Activated T-helper 1 cell treated with Interleukin-2 at 50 U/mL for 16 hours (primary cell): ENCODE measurements around the gene KRTAP5-5.
"Not testable (repeated sequence)": the region's sequence is repeated elsewhere in the genome, so short reads cannot be mapped to it uniquely, and the experiment has no call there.

Source experiments
- DNase-seq: peaks from one replicate; pipeline ENCODE4 v3.0.0-alpha.2; 2020; ENCODE audit warnings: low read depth

Gene KRTAP5-5

GRCh38 chr11:1656670-1657069 lies 27.1 kb downstream of the KRTAP5-5 start:
- no peak for DNase-seq

DNA sequence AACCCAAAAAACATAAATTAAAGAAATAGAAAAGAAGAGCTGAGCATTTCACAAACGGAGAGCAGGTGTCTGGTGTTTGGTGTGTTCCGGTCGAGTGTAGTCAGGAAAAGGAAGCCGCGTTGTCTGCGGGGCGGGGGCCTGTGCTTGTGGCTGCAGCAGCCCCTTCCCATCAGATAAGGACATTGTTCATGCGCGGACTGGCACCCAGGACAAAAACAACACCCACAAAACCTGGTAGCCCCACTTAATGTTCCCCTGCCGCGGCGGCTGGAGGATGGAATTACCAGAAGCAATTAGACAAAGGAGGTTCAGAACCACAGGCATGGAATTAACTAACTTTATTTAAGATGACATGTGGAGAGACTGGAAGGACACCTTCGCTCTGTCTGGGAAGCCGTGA lies 29.9 kb downstream of the KRTAP5-5 start:
- DNase-seq: no peak

DNA sequence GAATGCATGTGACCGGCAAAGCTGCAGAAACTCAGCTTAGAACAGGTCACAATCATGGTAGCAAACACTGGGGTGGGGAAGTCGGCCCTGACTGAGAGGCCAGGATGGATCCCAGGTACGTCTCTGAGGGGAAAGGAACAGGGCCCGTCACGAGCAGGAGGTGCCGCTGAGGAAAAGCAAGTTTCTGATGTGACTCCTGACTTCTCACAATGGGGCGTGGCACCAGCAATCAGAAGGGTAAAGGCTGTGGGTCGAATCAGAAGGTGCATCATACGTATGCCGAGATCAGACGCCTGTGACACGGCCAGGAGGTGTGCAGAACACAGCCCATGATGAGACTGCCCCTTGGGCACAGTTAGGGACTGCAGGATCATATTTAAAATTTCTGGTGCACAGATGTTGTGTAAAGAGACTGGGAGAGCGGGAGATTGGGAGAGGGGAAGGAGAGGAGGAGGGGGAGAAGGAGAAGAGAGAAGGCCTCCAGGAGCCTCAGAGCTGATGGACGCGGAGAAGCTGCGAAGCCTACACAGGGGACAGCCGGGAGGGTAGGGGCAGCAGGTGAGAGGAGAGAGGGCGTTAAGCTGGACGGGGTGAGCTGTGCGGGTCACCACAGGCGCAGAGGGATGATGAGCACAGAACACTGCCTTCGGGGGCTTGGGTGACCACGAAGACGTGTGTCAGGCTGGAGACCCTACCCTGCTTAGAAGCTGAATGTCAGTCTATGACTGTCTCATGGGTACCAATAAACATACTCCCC lies 30.7 kb downstream of the KRTAP5-5 start:
- no peak for DNase-seq

- DNase-seq: not testable (repeated sequence)
Observed at GRCh38 chr11:1661454-1662269, 32.1 kb downstream of the KRTAP5-5 start.

DNA sequence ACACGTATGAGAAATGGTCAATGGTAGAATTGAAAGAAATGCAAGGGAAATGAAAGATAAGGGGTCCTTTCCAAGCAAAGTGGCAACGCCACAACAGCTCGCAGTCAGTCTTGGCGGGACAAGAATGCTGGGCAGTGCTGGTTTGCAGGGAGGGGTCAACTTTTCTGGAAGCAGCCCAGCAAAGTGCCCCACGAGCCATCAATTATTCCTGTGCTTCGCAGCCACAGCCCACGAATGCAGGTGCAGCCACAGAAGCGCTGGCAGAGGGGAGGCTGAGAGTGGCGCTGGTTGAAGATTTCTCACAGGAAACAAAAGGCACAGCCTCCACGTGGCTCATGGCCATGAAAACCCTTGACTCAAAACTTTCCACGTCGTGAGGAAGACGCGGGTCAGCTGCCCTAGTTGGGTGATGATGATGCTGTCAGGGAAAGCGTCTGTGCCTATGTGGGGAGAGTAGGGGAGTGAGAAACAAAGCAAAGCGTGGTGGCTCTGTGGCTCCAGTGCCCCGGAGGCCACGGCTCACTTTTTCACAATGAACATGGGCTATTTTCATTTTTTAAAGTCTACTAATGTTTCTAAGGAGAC lies 33.2 kb downstream of the KRTAP5-5 start:
- DNase-seq: not testable (repeated sequence)

GRCh38 chr11:1665313-1665712 lies 35.7 kb downstream of the KRTAP5-5 start:
- no peak for DNase-seq

GRCh38 chr11:1667121-1667850 lies 37.7 kb downstream of the KRTAP5-5 start:
- DNase-seq: no peak

DNA sequence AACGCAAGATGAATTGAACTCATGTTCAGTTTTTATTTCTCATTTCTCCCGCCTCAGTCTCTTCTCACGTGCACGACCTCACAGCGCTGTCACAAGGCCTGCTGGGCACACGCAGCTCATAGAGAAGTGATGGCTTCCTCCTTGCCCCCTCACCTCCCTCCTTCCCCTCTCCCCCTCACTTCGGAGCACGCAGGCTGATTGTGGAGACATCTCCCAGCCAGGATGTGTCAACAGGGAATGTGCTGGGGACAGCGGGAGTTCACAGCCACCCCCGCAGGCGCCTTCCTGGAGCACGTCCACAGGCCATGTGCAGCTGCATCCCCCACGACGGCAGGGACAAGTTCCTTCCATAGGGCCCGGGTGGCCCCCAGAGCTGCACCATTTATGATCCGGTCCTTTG lies 38.3 kb downstream of the KRTAP5-5 start:
- DNase-seq: no peak

DNA sequence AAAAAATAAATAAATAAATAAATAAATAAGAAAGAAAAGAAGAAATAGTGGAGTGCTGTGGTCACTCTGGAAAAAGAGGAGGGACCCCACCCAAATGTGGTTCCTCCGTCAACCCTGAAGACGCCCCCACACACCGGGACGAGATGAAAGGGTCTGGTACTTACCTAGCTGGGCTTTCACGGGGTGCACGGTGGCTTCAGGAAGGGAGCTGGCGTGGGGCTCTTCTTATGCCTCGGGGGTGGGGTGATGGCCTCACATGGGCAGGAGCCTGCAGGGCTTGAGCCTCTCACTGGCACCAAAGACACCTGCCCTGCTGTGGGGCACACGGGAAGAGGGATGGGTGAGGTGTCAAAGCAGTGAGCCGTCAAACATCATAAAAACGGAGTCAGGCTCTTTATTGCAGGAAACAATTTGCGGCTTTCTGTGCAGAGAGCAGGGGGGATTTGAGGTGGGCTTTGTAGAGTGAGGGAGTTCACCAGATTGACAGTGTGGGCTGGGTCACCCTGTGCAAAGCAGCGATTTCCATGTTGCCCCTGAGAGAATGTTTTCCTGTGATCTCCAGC lies 39.4 kb downstream of the KRTAP5-5 start:
- DNase-seq: no peak

DNA sequence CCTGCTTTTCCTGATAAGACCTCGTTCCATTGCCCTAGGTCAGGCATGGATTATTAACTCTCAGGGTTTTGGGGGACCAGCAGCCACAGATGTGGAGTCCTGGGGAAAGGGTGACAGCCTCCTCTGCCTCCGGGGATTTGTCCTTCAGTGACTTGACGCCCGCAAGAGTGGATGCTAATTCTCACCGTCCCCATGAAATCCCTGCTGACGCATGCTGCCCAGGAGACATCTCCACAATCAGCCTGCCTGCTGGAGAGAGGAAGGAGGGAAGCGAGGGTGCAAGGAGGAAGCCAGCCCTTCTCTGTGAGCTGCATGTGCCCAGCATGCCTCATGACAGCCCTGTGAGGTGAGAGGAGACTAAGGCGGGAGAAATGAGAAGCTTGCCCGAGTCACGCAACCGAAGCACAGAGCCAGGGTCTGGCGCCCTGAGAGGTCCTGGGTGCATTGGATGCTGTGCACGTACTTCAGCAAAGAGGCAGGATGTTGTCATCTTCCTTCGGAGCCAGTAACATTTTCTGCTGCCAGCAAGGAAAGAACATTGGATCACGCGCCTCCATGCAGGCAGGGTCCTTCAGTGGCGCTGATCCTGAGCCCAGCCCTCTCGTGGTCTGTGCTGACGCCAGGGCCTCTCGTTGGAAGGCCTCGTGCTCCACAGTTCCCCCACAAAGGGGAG lies 40.1 kb downstream of the KRTAP5-5 start:
- no peak for DNase-seq

DNA sequence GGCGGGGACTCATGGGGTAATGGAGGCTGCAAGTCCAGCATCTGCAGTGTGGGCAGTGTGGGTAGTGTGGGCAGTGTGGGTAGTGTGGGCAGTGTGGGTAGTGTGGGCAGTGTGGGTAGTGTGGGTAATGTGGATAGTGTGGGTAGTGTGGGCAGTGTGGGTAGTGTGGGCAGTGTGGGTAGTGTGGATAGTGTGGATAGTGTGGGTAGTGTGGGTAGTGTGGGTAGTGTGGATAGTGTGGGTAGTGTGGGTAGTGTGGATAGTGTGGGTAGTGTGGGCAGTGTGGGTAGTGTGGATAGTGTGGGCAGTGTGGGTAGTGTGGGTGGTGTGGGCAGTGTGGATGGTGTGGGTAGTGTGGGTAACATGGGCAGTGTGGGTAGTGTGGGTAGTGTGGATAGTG lies 40.9 kb downstream of the KRTAP5-5 start:
- DNase-seq: not testable (repeated sequence)

GRCh38 chr11:1670905-1671371 lies 41.4 kb downstream of the KRTAP5-5 start:
- no peak for DNase-seq

DNA sequence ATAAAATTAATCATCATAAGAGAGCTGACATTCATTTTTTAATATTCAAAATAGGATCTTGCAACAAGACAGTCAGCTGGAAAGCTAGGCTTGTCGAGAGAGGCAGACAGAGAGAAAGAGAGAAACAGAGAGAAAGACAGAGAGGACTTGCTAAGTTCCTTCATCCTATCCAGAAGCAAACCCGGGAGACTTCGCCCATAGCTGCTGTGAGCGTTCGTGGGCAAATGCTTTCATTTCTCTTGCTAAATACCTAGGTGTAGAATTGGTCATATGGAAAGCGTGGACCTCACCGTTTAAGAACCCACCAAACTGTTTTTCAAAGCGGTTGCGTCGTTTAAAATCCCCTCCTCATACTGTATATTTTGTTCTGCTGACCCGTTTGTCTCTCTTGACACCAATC lies 42.1 kb downstream of the KRTAP5-5 start:
- no peak for DNase-seq

GRCh38 chr11:1672613-1673350 lies 43.2 kb downstream of the KRTAP5-5 start:
- no peak for DNase-seq

DNA sequence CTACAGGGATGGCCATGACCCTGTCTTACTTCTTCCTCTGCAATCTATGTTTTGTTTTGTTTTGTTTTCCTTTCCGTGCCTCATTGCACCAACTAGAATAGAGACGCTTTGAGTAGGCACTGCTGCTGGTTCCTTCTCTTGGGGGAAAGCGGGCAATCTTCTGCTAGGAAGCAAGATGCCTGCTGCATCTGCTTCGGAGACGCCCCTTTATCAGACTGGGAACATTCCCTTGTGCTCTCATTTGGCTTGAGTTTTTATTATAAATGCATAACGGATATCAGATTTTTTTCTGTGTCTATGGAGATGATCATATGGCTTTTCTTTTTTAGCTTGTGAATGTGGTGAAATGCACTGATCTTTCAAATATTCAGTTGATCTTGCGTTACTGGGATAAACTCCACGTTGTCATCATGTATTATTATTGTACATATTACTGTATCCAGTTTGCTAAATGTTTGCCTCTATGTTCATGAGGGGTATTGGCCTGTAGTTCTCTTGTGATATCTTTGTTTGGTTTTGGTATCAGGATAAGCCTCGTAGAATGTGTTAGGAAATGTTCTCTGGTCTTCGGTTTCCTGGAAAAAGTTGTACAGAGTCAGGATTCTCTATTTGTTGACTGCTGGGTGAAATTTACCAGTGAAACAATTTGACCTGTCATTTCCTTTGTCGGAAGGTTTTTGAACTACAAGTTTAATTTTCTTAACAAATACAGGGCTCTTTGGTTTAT lies 44.0 kb downstream of the KRTAP5-5 start:
- no peak for DNase-seq

GRCh38 chr11:1674173-1675131 lies 44.9 kb downstream of the KRTAP5-5 start:
- DNase-seq: no peak

DNA sequence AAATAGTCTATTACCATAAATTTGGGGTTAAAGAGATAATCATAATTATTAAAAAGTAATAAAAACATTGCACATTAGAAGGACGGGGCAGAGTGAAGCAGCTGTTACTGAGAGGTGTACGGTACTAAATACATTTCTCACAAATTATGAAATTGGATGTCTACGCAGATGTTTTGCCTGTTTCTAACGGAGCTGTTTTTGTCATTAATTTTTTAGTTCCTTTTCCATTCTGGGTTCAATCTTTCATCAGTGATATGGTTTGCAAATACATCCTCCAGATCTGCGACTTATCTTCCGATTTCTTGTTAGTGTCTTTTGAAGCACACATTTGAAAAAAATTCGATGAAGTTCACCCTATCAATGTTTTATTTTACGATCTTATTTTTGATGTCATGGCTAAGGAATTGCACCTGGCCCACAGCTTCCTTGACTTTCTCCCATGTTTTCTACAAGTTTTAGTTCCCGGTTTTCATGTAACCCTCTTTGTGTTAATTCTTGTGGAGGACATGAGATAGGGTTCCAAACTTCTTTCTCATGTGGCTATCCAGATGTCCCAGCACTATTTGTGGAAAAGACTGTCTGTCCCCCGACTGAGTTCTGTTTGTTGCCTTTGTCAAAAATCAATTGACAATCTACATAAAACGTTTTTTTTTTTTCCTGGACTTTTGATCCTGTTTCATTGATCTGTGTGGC lies 46.1 kb downstream of the KRTAP5-5 start:
- DNase-seq: no peak

DNA sequence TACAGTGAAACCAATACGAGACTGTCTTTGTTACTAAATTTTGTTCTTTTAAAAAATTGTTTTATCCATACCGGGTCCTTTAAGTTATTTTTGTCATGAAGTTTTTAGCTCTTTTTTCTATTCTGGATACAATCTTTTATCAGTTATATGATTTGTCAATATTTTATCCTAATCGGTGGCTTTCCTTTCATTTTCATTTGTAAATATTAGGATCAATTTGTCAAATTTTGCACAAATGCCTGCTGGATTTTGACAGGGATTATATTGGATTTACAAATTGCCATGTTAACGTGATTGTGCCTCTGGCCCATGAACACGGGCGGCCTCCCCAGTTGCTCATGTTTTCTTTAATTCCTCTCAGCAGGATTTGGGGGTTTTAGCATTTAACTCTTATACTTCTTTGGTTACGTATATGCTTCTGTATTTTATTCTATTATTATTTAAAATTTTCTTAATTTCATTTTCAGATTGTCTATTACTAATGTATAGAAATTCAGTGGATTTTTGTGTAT lies 46.7 kb downstream of the KRTAP5-5 start:
- no peak for DNase-seq
